Measurements from ENCODE around the gene STAT5A.

DNA sequence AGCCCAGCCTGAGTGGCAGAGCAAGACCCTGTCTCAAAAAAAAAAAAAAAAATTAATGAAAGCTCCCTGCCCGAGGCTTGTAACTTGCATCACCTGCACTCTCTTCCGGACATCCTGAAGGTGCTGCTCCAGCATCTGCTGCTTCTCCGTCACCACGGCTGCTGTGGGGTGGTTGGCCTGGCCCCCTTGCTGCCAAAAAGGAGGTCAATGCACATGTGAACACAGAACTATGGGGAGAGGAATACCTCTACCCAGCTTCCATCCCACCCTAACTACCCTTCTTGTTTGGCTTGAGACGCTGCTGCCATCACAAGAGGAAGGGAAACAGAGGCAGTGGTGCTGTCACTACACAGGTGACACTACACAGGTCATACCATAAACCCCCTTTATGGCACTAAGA lies 50.9 kb downstream of the STAT5A start:
- TF ChIP-seq, protein P1, sequence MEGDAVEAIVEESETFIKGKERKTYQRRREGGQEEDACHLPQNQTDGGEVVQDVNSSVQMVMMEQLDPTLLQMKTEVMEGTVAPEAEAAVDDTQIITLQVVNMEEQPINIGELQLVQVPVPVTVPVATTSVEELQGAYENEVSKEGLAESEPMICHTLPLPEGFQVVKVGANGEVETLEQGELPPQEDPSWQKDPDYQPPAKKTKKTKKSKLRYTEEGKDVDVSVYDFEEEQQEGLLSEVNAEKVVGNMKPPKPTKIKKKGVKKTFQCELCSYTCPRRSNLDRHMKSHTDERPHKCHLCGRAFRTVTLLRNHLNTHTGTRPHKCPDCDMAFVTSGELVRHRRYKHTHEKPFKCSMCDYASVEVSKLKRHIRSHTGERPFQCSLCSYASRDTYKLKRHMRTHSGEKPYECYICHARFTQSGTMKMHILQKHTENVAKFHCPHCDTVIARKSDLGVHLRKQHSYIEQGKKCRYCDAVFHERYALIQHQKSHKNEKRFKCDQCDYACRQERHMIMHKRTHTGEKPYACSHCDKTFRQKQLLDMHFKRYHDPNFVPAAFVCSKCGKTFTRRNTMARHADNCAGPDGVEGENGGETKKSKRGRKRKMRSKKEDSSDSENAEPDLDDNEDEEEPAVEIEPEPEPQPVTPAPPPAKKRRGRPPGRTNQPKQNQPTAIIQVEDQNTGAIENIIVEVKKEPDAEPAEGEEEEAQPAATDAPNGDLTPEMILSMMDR (IDR thresholded peaks at IDR 0.05), result no peak
- no peak for TF ChIP-seq POLR2A (IDR thresholded peaks at IDR 0.05)
